Activated naive CD8-positive, alpha-beta T cell treated with anti-CD3 and anti-CD28 coated beads, Interleukin-2, amount 50 U/mL, for 24 hours (primary cell): ENCODE results near the gene BAIAP2L1.
A peak's percentile ranks its signal among the peaks of the same experiment; 100 is the strongest.

Experiments
- ATAC-seq: fragments of 150-1000 bp; cut with Tn5 transposase; one replicate; pipeline ENCODE4 v1.10.0; 2021
- DNase-seq: peaks from one replicate; pipeline ENCODE4 v3.0.0; 2021
- H3K27ac Mint-ChIP-seq: one replicate; pipeline ENCODE4 v1.8.0; 2021; ENCODE audit warnings: mild to moderate bottlenecking, mixed read lengths
- H3K27me3 Mint-ChIP-seq: one replicate; pipeline ENCODE4 v1.8.0; 2021; ENCODE audit warnings: mixed read lengths
- H3K36me3 Mint-ChIP-seq: one replicate; pipeline ENCODE4 v1.8.0; 2021; ENCODE audit warnings: low read depth, mixed read lengths
- H3K4me1 Mint-ChIP-seq: one replicate; pipeline ENCODE4 v1.8.0; 2021; ENCODE audit warnings: mixed read lengths
- H3K4me3 Mint-ChIP-seq: one replicate; pipeline ENCODE4 v1.8.0; 2021; ENCODE audit warnings: mild to moderate bottlenecking, moderate library complexity, mixed read lengths
- H3K9me3 Mint-ChIP-seq: one replicate; pipeline ENCODE4 v1.8.0; 2021; ENCODE audit warnings: mixed read lengths

BAIAP2L1 gene

DNA sequence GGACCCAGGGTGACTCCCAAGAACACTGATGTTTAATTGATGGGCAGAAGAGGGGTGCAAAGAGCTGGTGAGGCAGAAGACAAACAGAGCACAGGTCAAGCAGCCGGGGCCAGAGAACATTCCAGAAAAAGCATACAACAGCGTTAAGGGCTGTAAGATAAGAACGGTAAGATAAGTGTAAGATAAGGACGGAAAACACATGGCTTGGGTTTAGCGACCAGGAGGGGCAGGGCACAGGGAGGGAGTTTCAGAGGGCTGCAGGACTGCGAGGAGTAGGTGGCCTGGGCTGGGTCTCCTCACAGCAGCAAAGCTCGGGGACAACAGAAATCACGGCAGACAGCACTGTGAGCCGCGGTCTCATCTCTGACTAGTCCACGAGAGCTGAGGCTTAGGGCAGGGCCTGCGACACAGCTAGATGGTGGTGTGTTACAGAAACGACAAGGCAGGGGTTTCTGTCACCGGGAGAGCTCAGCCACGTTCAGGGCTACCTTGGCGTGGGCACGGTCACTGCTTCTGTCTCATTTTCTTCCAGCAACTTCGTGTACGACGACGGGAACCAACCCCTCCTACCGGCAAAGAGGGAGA lies 94.8 kb downstream of the BAIAP2L1 start:
- H3K4me1 Mint-ChIP-seq = no peaks in the 10 kb centered on the region
- peaks cover 4% of the 10 kb centered on the region for H3K36me3 Mint-ChIP-seq
- no peaks in the 10 kb centered on the region for H3K27me3 Mint-ChIP-seq
- no peak overlapping the region for H3K4me3 Mint-ChIP-seq
- DNase-seq (no peak), ATAC-seq (no peak)
- no peak overlapping the region for H3K27ac Mint-ChIP-seq
- no peaks in the 10 kb centered on the region for H3K9me3 Mint-ChIP-seq

DNA sequence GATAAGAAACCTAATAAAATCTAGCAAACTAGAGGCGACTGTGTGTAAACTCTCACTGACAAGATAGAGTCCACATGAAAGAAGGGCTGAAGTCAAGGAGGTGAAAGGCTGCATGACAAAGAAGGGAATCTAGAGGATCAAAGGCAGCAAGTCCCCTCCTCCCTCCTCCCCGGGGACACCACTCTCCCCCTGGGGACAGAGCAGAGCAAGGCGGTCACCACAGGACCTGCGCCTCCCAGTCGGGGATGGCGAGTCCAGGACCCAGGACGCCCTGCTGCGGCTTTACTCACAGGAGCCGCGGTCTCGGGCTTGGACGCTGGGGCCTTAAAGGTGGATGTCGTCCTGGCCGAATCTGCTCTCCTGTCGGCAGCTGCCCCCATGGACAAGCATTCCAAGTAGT lies 97.0 kb downstream of the BAIAP2L1 start:
- H3K9me3 Mint-ChIP-seq = no peaks in the 10 kb centered on the region
- no peaks in the 10 kb centered on the region for H3K36me3 Mint-ChIP-seq
- H3K27me3 Mint-ChIP-seq = no peaks in the 10 kb centered on the region
- no peaks in the 10 kb centered on the region for H3K4me1 Mint-ChIP-seq
- H3K27ac Mint-ChIP-seq = no peak overlapping the region
- ATAC-seq (no peak), DNase-seq (no peak)
- no peak overlapping the region for H3K4me3 Mint-ChIP-seq

DNA sequence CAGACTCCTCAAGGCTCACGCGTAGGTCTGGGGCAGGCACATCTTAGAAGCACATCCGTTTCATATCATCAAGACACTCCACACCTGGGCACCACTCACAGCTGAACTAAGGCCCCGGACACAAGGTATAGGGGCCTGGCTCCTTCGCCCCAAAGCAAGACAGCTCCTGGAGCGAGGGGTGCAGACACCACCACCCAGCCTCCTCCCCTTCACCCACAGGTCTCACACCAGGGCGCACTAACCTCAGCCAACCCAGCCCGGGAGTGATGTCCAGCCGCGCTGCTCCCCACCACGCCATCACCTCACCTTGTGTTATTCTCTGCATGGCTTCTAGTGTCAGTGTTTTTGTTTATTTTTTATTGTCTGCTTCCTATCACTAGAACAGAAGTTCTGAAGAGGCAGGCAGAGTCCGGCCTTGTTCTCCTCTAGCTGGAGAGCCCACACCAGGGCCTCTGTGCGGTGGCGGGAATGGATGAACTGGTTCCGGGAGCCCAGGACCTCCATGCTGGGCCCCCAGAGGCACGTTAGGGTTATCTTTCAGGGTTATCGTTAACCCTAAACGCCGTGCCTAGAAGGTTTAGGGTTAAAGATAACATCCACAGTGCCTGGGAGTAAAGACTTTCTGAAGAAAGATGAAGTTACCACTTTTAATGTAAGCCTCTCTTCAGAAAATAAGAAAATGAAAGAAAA lies 97.6 kb downstream of the BAIAP2L1 start:
- H3K4me1 Mint-ChIP-seq = no peaks in the 10 kb centered on the region
- H3K4me3 Mint-ChIP-seq = no peak overlapping the region
- DNase-seq (no peak), ATAC-seq (no peak)
- H3K9me3 Mint-ChIP-seq = no peaks in the 10 kb centered on the region
- H3K27me3 Mint-ChIP-seq = no peaks in the 10 kb centered on the region
- H3K36me3 Mint-ChIP-seq = no peaks in the 10 kb centered on the region
- H3K27ac Mint-ChIP-seq = no peak overlapping the region

DNA sequence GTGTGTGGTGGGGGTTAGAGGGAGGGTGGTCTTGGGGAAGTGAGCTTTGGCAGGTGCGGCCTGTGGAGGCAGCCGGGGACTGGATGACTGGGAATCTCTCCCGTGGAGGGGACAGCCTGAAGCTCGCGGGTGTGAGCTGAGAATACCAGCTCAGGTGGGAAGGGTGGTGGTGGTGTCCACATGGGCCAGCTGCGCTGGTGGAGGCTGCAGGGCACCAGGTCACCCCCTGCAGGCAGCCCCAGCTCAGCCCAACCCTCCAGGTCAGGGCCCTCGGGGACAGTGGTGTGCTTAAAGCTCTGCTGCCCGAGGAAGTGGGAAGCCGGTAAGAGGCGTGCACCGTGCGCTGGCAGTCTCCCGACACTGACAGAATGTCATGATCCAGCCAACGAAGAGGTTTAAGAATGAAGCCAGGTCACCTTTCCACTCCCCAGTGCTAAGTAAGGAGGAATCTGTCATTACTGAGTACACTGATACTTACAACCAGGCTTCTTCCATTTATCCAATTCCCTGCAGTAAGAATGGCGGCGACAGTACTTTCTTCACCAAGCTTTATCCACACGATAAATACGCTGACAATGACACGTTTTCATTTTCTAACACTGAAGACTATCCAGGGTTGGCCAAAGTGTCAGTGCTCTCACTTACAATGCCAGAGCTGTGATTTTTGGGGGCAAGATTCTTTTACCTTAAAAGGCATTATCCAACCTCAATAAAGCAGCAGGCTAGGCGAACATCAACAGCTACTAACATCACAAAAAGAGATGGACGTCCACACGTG lies 99.0 kb downstream of the BAIAP2L1 start:
- H3K4me1 Mint-ChIP-seq = no peaks in the 10 kb centered on the region
- H3K27ac Mint-ChIP-seq = no peak overlapping the region
- DNase-seq = no peak
- no peaks in the 10 kb centered on the region for H3K27me3 Mint-ChIP-seq
- no peaks in the 10 kb centered on the region for H3K36me3 Mint-ChIP-seq
- no peaks in the 10 kb centered on the region for H3K9me3 Mint-ChIP-seq
- no peak overlapping the region for H3K4me3 Mint-ChIP-seq
- ATAC-seq = no peak

DNA sequence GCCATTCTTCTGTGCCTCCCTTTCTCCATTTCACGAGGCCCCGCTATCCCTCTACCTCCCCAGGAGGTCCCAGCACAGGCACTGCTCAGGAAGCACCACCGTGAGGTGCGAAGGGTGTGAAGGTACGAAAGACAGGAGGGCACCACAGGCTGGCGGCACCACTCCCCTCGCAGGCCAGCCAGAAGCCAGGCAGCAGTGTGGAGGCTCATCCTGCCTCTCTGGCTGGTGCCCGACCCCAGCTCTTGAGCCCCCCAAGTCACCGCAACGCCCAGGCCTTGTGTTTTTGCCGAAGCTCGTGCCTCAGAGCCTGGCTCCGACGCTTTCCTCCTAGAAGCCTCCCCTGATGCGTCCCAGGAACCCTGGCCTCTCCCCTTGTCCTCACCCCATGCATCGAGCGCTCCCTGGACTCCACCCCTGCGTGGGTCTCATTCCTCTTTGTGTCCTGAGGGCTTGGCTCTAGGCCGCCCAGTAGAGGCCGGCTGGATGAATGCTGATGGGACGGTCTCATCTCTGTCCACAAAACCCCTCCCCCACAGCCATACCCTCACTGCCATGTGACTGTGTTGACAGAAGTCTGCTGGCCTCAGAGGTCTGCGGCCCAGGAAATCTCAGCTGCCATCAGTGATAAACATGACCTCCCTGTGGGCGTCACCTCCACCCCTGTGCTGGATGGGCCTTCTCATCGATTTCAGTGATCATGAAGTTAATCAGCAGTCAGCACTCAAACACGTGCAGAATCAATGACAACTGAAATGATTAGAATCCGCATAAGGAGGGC lies 100.1 kb downstream of the BAIAP2L1 start:
- Mint-ChIP-seq H3K27ac (no peak overlapping the region), H3K4me1 (no peaks in the 10 kb centered on the region), H3K4me3 (no peak overlapping the region), H3K27me3 (no peaks in the 10 kb centered on the region), H3K36me3 (no peaks in the 10 kb centered on the region), H3K9me3 (no peaks in the 10 kb centered on the region)
- DNase-seq (no peak), ATAC-seq (no peak)

GRCh38 chr7:98297626-98298286 lies 103.1 kb downstream of the BAIAP2L1 start:
- Mint-ChIP-seq H3K27ac (no peak overlapping the region), H3K36me3 (no peaks in the 10 kb centered on the region), H3K4me1 (no peaks in the 10 kb centered on the region), H3K9me3 (no peaks in the 10 kb centered on the region), H3K4me3 (no peak overlapping the region), H3K27me3 (no peaks in the 10 kb centered on the region)
- DNase-seq (no peak), ATAC-seq (no peak)

- no peak for DNase-seq
- no peak overlapping the region for H3K27ac Mint-ChIP-seq
Observed at GRCh38 chr7:98296833-98297232, 104.1 kb downstream of the BAIAP2L1 start.

DNA sequence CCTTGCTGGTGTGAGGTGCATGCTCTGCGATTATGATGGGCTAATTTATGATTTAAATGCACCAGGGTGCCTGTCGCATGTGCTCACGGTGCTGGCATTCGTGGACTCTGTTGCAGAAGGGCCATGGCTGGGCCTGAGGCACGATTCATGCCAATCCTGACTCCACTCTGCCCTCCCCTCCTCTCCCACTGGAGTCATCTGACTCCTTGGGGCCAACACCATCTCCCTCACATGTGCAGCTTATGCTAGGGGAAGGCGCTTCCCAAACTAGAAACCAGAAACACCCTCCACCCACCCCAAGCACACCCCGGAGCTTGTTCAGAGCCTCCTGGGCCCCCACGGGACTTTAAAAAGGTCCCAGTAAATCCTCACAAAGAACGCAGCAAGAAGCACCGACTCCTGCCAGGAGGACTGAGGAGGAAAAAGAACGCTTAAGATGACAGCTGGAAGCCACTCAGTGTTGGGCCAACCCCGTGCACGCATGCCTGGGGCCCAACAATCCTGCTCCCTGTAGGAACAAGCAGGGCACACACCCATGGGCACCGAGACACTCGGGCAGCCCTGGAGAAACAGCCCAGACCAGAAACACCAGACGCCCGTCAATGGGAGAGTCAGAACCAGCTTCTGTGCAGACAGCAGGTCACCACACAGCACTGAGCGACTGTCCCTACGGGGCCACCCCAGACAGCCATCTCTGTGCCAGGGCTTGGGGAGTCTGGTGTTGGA lies 105.3 kb downstream of the BAIAP2L1 start:
- DNase-seq (no peak), ATAC-seq (no peak)
- no peaks in the 10 kb centered on the region for H3K9me3 Mint-ChIP-seq
- H3K4me3 Mint-ChIP-seq = no peak overlapping the region
- H3K4me1 Mint-ChIP-seq = no peaks in the 10 kb centered on the region
- H3K27me3 Mint-ChIP-seq = no peaks in the 10 kb centered on the region
- H3K36me3 Mint-ChIP-seq = no peaks in the 10 kb centered on the region
- no peak overlapping the region for H3K27ac Mint-ChIP-seq

More at GRCh38 chr7:98296833-98297232, 104.1 kb downstream of the BAIAP2L1 start:
- H3K36me3 Mint-ChIP-seq = no peaks in the 10 kb centered on the region
- no peak for ATAC-seq
- no peaks in the 10 kb centered on the region for H3K27me3 Mint-ChIP-seq
- no peaks in the 10 kb centered on the region for H3K9me3 Mint-ChIP-seq
- H3K4me3 Mint-ChIP-seq = no peak overlapping the region
- H3K4me1 Mint-ChIP-seq = no peaks in the 10 kb centered on the region

DNA sequence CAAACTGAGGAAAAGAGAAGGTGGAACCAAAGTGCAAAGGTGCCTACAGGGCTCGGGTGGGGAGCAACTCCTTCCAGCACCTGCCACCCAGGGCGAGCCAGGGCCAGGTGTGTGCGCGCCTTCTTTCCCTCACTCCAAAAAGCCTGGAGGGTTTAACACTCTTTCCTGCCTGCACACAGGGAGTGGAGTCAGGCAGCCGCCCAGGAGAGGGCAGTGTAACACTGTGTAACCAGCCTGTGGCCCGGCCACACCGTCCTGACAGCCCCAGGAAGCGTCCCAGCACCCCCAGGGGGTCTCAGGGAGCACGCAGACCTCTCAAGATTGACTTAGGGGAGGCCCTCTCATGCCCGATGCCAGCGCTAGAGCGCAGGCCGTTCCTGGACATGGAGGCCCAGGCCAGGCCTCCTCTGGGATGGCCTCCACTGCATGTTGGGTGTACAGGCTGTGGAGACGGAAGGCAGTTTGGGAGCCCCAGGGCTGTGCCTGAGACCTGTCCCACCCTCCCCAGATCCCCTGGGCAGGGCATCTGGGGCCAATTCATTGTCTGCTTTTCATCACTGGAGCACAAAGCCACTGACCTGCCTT lies 106.0 kb downstream of the BAIAP2L1 start:
- Mint-ChIP-seq H3K27me3 (no peaks in the 10 kb centered on the region), H3K4me3 (no peak overlapping the region), H3K4me1 (no peaks in the 10 kb centered on the region), H3K27ac (no peak overlapping the region), H3K36me3 (no peaks in the 10 kb centered on the region), H3K9me3 (no peaks in the 10 kb centered on the region)
- peak; percentile 52 for ATAC-seq
- DNase-seq = peak; percentile 33

GRCh38 chr7:98294326-98294725 lies 106.6 kb downstream of the BAIAP2L1 start:
- Mint-ChIP-seq H3K9me3 (no peaks in the 10 kb centered on the region), H3K27ac (no peak overlapping the region), H3K4me1 (no peaks in the 10 kb centered on the region), H3K36me3 (no peaks in the 10 kb centered on the region), H3K27me3 (no peaks in the 10 kb centered on the region), H3K4me3 (no peak overlapping the region)
- ATAC-seq (no peak), DNase-seq (no peak)

- ATAC-seq (no peak), DNase-seq (no peak)
- Mint-ChIP-seq H3K4me3 (no peak overlapping the region), H3K27me3 (no peaks in the 10 kb centered on the region), H3K36me3 (no peaks in the 10 kb centered on the region), H3K27ac (no peak overlapping the region), H3K9me3 (no peaks in the 10 kb centered on the region), H3K4me1 (no peaks in the 10 kb centered on the region)
Observed at GRCh38 chr7:98293746-98294145, 107.1 kb downstream of the BAIAP2L1 start.

- H3K27ac Mint-ChIP-seq = no peak overlapping the region
- H3K36me3 Mint-ChIP-seq = peaks cover 2% of the 10 kb centered on the region
- H3K4me3 Mint-ChIP-seq = no peak overlapping the region
- no peak for ATAC-seq
- H3K4me1 Mint-ChIP-seq = no peaks in the 10 kb centered on the region
- DNase-seq = no peak
- H3K27me3 Mint-ChIP-seq = no peaks in the 10 kb centered on the region
- H3K9me3 Mint-ChIP-seq = no peaks in the 10 kb centered on the region
Observed at GRCh38 chr7:98293265-98293664, 107.6 kb downstream of the BAIAP2L1 start.

DNA sequence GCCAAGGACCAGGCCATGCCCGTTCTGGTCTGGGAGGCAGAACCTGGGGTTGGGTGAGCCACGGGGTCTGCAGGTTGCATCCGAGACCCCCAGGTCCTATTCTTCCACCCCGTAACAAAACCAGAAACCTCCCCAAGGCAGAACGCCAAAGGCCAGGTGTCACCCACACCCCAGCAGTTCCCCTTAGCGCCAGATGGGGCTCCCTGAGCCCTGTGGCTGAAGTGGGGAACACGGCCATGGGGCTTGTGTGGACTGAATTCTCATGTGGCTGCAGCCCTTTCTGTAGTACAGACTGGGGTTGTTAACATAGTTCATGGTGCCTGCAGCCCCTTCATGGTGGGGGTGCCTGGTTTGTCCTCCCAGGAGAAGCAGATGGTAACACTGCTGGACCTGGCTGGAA lies 109.2 kb downstream of the BAIAP2L1 start:
- no peaks in the 10 kb centered on the region for H3K27me3 Mint-ChIP-seq
- H3K4me1 Mint-ChIP-seq = no peaks in the 10 kb centered on the region
- peaks cover 2% of the 10 kb centered on the region for H3K36me3 Mint-ChIP-seq
- DNase-seq = no peak
- H3K4me3 Mint-ChIP-seq = no peak overlapping the region
- no peaks in the 10 kb centered on the region for H3K9me3 Mint-ChIP-seq
- ATAC-seq = no peak
- H3K27ac Mint-ChIP-seq = no peak overlapping the region
